Measurements from ENCODE around the gene STK31.

Gene STK31

GRCh38 chr7:23873306-23873705, 163.3 kb downstream of the STK31 start:
- TF ChIP-seq ZBTB7A (IDR thresholded peaks at IDR 0.05; ENCODE audit: low read depth) (no peak), TAF1 (IDR thresholded peaks at IDR 0.05; ENCODE audit: low read depth) (no peak), USF1 (IDR thresholded peaks at IDR 0.05) (no peak), RAD21 (IDR thresholded peaks at IDR 0.05; ENCODE audit: low read depth) (no peak), CEBPB (IDR thresholded peaks at IDR 0.05) (no peak), CREB1 (IDR thresholded peaks at IDR 0.05; ENCODE audit: low read depth) (no peak), TCF12 (IDR thresholded peaks at IDR 0.05; ENCODE audit: low read depth) (no peak), EP300 (IDR thresholded peaks at IDR 0.05; ENCODE audit: borderline replicate concordance) (no peak), FOXM1 (IDR thresholded peaks at IDR 0.05; ENCODE audit: borderline replicate concordance, low read depth) (no peak), EGR1 (IDR thresholded peaks at IDR 0.05) (no peak), NFIC (IDR thresholded peaks at IDR 0.05) (no peak), MAX (IDR thresholded peaks at IDR 0.05) (no peak), REST (IDR thresholded peaks at IDR 0.05; ENCODE audit: low read depth) (no peak), YY1 (IDR thresholded peaks at IDR 0.05; ENCODE audit: low read depth) (no peak), TEAD4 (IDR thresholded peaks at IDR 0.05) (no peak)

All from Ishikawa (cell line).